OCI-LY7 (cell line): ENCODE measurements around the gene CCL13. TPM values are rescaled to one million over a fixed set of nuclear protein-coding genes. Genes with fewer than 3 reads are reported as not detected.

Experiments
- BruUV-seq: library from RNA; stranded (reverse); fragments of 400-500 nt; replicated peaks from 2 replicates; lab custom pipeline; 2021; lab: Mats Ljungman, UMichigan
- CTCF ChIA-PET: fragments of 300-600 bp; sonication (Branson Sonifier 250); formaldehyde crosslinking; loops from one replicate; lab custom pipeline; 2022; ENCODE audit warnings: antibody characterized with exemption; ENCODE audit not compliant: unreplicated experiment; lab: Charles Lee
- POLR2A ChIA-PET: fragments of 300-600 bp; sonication (Branson Sonifier 250); formaldehyde crosslinking; loops from one replicate; lab custom pipeline; 2022; ENCODE audit warnings: antibody characterized with exemption; lab: Charles Lee
- DNase-seq: peaks from one replicate; pipeline ENCODE4 v3.0.0-alpha.2; 2015; ENCODE audit warnings: low spot score
- H2AFZ ChIP-seq: fragments of 200-600 bp; sonication (generic), shearing (Covaris generic); 2 replicates; pipeline ENCODE4 v1.6.1; 2014; ENCODE audit warnings: mild to moderate bottlenecking, antibody characterized with exemption, low read length, moderate library complexity
- H3K27ac ChIP-seq: fragments of 200-600 bp; sonication (generic); 2 replicates; pipeline ENCODE4 v1.5.1; 2014; ENCODE audit warnings: mixed run types, low read depth, mild to moderate bottlenecking, moderate library complexity, low read length, inconsistent platforms; ENCODE audit not compliant: poor library complexity, severe bottlenecking
- H3K36me3 ChIP-seq: fragments of 200-600 bp; sonication (generic); 2 replicates; pipeline ENCODE4 v1.6.1; 2014; ENCODE audit warnings: mild to moderate bottlenecking, antibody characterized with exemption, low read length, moderate library complexity, mixed read lengths; ENCODE audit not compliant: insufficient read depth
- H3K4me1 ChIP-seq: fragments of 200-600 bp; sonication (generic); 2 replicates; pipeline ENCODE4 v1.5.1; 2014; ENCODE audit warnings: mild to moderate bottlenecking, low read length; ENCODE audit not compliant: insufficient read depth, poor library complexity, severe bottlenecking
- H3K4me2 ChIP-seq: fragments of 200-600 bp; sonication (generic); 2 replicates; pipeline ENCODE4 v1.6.1; 2014; ENCODE audit warnings: mild to moderate bottlenecking, low read length
- H3K4me3 ChIP-seq: fragments of 200-600 bp; sonication (generic); 2 replicates; pipeline ENCODE4 v1.5.1; 2014; ENCODE audit warnings: mild to moderate bottlenecking, low read depth, low read length; ENCODE audit not compliant: poor library complexity, severe bottlenecking
- H3K79me2 ChIP-seq: fragments of 200-600 bp; sonication (generic); 2 replicates; pipeline ENCODE4 v1.6.1; 2016; ENCODE audit warnings: low read depth, mild to moderate bottlenecking, low read length, moderate library complexity, mixed read lengths; ENCODE audit not compliant: insufficient read depth
- H3K9me2 ChIP-seq: fragments of 200-600 bp; sonication (generic); 2 replicates; pipeline ENCODE4 v1.6.1; 2016; ENCODE audit warnings: mild to moderate bottlenecking, low read length, mixed read lengths; ENCODE audit not compliant: insufficient read depth
- H3K9me3 ChIP-seq: fragments of 200-600 bp; sonication (generic); 2 replicates; pipeline ENCODE4 v1.6.1; 2014; ENCODE audit warnings: mild to moderate bottlenecking, mixed run types, low read length, mixed read lengths
- H4K20me1 ChIP-seq: fragments of 200-600 bp; sonication (generic); 2 replicates; pipeline ENCODE4 v1.6.1; 2014; ENCODE audit warnings: mild to moderate bottlenecking, antibody characterized with exemption, low read length, moderate library complexity, mixed read lengths; ENCODE audit not compliant: insufficient read depth
- CTCF ChIP-seq: fragments of 200-600 bp; sonication (generic); conservative IDR thresholded peaks from 2 replicates; pipeline ENCODE4 v1.5.1; 2014; ENCODE audit warnings: mild to moderate bottlenecking, antibody characterized with exemption, low read length, moderate library complexity, mixed read lengths
- EZH2phosphoT487 ChIP-seq: fragments of 200-600 bp; sonication (generic); IDR thresholded peaks from 2 replicates; pipeline ENCODE4 v1.6.1; 2018; ENCODE audit warnings: low read depth, borderline replicate concordance, mild to moderate bottlenecking, mixed run types, antibody characterized with exemption, low read length, moderate library complexity, mixed read lengths
- intact Hi-C: fragments of 100-400 bp; cut with micrococcal nuclease; formaldehyde crosslinking; loops from one replicate; pipeline ENCODE4 v1.10.0; 2022; ENCODE audit not compliant: unreplicated experiment
- total RNA-seq, 2 experiments: library from RNA; depleted of rRNA in 1 of 2; stranded (reverse); fragments of >200 nt in 1 of 2; shearing (Covaris generic) in 1 of 2; gene quantifications; 2 replicates each; pipeline ENCODE4 v1.2.3, GENCODE V29; 2014 to 2022

Gene CCL13
- total RNA-seq, 2 experiments from 2014 or later = not detected

DNA sequence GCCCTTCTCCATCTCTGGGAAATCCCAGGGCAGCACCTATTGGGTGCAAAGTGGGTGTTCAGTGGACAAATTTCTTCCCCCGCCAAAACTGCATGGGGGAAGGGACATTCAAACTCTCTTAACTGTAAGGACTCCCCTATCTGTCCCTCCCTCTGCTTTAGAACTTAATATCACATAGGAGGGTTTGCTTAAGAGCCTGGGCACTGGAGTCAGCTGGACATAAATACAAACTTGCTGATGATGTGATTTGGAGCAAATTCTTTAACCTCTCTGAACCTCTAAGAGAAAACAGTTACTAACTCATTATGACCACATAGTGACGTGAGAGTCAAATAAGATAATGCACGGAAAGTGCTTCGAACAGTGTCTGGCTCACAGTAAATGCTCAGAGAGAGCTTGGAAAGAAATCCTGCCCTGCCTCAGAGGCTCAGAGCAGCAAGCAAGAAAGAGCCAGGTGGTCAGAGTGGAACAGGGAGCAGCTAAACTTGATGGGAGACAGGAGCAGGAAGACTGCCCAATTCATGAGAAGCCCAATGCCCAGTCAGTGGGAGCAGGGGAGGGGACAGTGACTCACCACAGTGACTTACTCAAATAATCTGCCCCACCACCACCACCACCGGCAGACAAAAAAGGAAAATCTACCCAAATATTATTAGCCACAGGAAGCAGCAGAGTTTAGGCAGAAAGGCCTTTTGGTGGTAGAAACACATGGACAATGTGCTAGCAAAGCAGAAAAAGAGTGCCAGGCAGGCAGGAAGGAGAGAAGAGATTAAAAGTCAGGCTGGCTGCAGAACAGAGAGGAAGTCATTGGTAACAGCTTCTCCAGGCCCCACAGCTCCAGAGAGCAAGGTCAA lies 30.6 kb downstream of the CCL13 start:
- intact Hi-C loops = no loop called here
- H3K4me1 ChIP-seq = peaks cover 81% of the 10 kb centered on the region
- peak; percentile 57 for DNase-seq
- H3K27ac ChIP-seq = peak overlapping the region; percentile 58
- H3K79me2 ChIP-seq = no peaks in the 10 kb centered on the region
- no peaks in the 10 kb centered on the region for H3K36me3 ChIP-seq
- BruUV-seq = no TSS peak
- CTCF ChIA-PET = interaction anchor here (1.1 kb wide), 1 partner anchor 24 kb away, joined by 6 read pairs; the partner anchor contains the start of gene CCL1
- TF ChIP-seq EZH2phosphoT487 = no peak
- TF ChIP-seq CTCF = no peak
- peak overlapping the region; percentile 56 for H3K4me2 ChIP-seq
- H4K20me1 ChIP-seq = no peaks in the 10 kb centered on the region
- H3K9me3 ChIP-seq = no peaks in the 10 kb centered on the region
- H3K4me3 ChIP-seq = peak overlapping the region; percentile 8
- POLR2A ChIA-PET = interaction anchor here (0.6 to 2.3 kb wide), 6 partner anchors 9 to 30 kb away, joined by 3 to 10 read pairs (median 3); no protein-coding TSS in a partner anchor
- peak overlapping the region; percentile 68 for H2AFZ ChIP-seq
- no peaks in the 10 kb centered on the region for H3K9me2 ChIP-seq

- peak overlapping the region; percentile 56 for H3K4me2 ChIP-seq
- H3K27ac ChIP-seq = peak overlapping the region; percentile 58
- TF ChIP-seq EZH2phosphoT487 (no peak), CTCF (no peak)
- no peaks in the 10 kb centered on the region for H3K79me2 ChIP-seq
- H3K36me3 ChIP-seq = no peaks in the 10 kb centered on the region
- no peaks in the 10 kb centered on the region for H3K9me3 ChIP-seq
- H4K20me1 ChIP-seq = no peaks in the 10 kb centered on the region
- ChIA-PET CTCF (interaction anchor here (1.1 kb wide), 1 partner anchor 25 kb away, joined by 6 read pairs; the partner anchor contains the start of gene CCL1), POLR2A (interaction anchor here (0.6 to 2.3 kb wide), 6 partner anchors 8 to 30 kb away, joined by 3 to 10 read pairs (median 3); no protein-coding TSS in a partner anchor)
- intact Hi-C loops = no loop called here
- peak overlapping the region; percentile 8 for H3K4me3 ChIP-seq
- no TSS peak for BruUV-seq
- H3K4me1 ChIP-seq = peaks cover 81% of the 10 kb centered on the region
- DNase-seq = no peak
- peak overlapping the region; percentile 68 for H2AFZ ChIP-seq
- no peaks in the 10 kb centered on the region for H3K9me2 ChIP-seq
Observed at GRCh38 chr17:34387566-34387965, 31.3 kb downstream of the CCL13 start.
